Panc1 (cell line): ENCODE data around the gene TTC28. TPM values are rescaled to one million over a fixed set of nuclear protein-coding genes. Genes with fewer than 3 reads are reported as not detected.

Source experiments
- ATAC-seq: fragments of 200-7000 bp; cut with Tn5 transposase; 2 replicates; pipeline ENCODE4 v1.9.1; 2020; ENCODE audit warnings: mild to moderate bottlenecking, moderate library complexity
- BruUV-seq: library from RNA; stranded (reverse); fragments of 400-500 nt; replicated peaks from 2 replicates; lab custom pipeline; 2021; lab: Mats Ljungman, UMichigan
- CTCF ChIA-PET: fragments of 300-600 bp; sonication (Branson Sonifier 250); formaldehyde crosslinking; loops from one replicate; lab custom pipeline; 2022; ENCODE audit warnings: antibody characterized with exemption; lab: Charles Lee
- POLR2A ChIA-PET: fragments of 300-600 bp; sonication (Branson Sonifier 250); formaldehyde crosslinking; loops from one replicate; lab custom pipeline; 2022; ENCODE audit warnings: antibody characterized with exemption; lab: Charles Lee
- DNase-seq: peaks from one replicate; pipeline ENCODE4 v3.0.0-alpha.2; 2010; ENCODE audit warnings: low read depth, low spot score
- H3K27ac ChIP-seq: 2 replicates; pipeline ENCODE4 v1.5.1; 2011; ENCODE audit warnings: mild to moderate bottlenecking, low read length, inconsistent platforms
- H3K27me3 ChIP-seq: fragments of 200-500 bp; sonication (Bioruptor generic); 2 replicates; pipeline ENCODE4 v1.6.0; 2014; ENCODE audit warnings: low read length, inconsistent platforms; ENCODE audit not compliant: control insufficient read depth, insufficient read depth
- H3K36me3 ChIP-seq: fragments of 200-500 bp; sonication (Bioruptor generic); 2 replicates; pipeline ENCODE4 v1.5.1; 2014; ENCODE audit warnings: inconsistent platforms, mild to moderate bottlenecking, low read length, moderate library complexity; ENCODE audit not compliant: control insufficient read depth, insufficient read depth
- H3K4me1 ChIP-seq: 2 replicates; pipeline ENCODE4 v1.5.1; 2011; ENCODE audit warnings: inconsistent platforms, mild to moderate bottlenecking, low read length, moderate library complexity; ENCODE audit not compliant: control insufficient read depth, insufficient read depth
- H3K4me3 ChIP-seq, 2 experiments: 2 replicates each; pipeline ENCODE4 v1.5.1; 2011 to 2012; ENCODE audit warnings: low read depth in 2 of 2, low read length in 2 of 2, mild to moderate bottlenecking in 2 of 2, inconsistent platforms in 1 of 2, moderate library complexity in 1 of 2
- H3K9me3 ChIP-seq: fragments of 200-500 bp; sonication (Bioruptor generic); 2 replicates; pipeline ENCODE4 v1.5.1; 2014; ENCODE audit warnings: low read depth, mild to moderate bottlenecking, inconsistent platforms, low read length, moderate library complexity; ENCODE audit not compliant: control insufficient read depth, insufficient read depth
- POLR2AphosphoS5 ChIP-seq: IDR thresholded peaks from 2 replicates; pipeline ENCODE4 v1.6.1; 2012; ENCODE audit warnings: mild to moderate bottlenecking, low read depth, low read length, moderate library complexity
- SIN3A ChIP-seq: IDR thresholded peaks from 2 replicates; pipeline ENCODE4 v1.6.1; 2012; ENCODE audit warnings: low read depth, mild to moderate bottlenecking, low read length, moderate library complexity, borderline replicate concordance; ENCODE audit not compliant: insufficient read depth
- TCF7L2 ChIP-seq: IDR thresholded peaks from 2 replicates; pipeline ENCODE4 v1.6.1; 2011; ENCODE audit warnings: mild to moderate bottlenecking, low read depth, low read length, inconsistent platforms
- in situ Hi-C: cut with HindIII; loops from 2 replicates; pipeline ENCODE4 v1.10.0; 2016; ENCODE audit warnings: low sequenced_read_pairs, low pct_unique_long_range_greater_than_20kb
- intact Hi-C: fragments of 100-400 bp; cut with micrococcal nuclease; formaldehyde crosslinking; loops from one replicate; pipeline ENCODE4 v1.10.0; 2022; ENCODE audit not compliant: unreplicated experiment
- total RNA-seq: library from RNA; stranded (reverse); gene quantifications from one replicate; pipeline ENCODE4 v1.2.1, GENCODE V29; 2021; ENCODE audit not compliant: unreplicated experiment
- TF ChIP-seq, protein P1 (sequence below): fragments of 450-650 bp; IDR thresholded peaks from 2 replicates; pipeline ENCODE4 v1.5.1; 2017; ENCODE audit warnings: mild to moderate bottlenecking
- TF ChIP-seq, protein P2 (sequence below), 2 experiments: IDR thresholded peaks; 2 replicates each; pipeline ENCODE4 v1.6.1; 2011 to 2012; ENCODE audit warnings: low read depth in 2 of 2, control low read depth in 1 of 2, low read length in 1 of 2, mild to moderate bottlenecking in 1 of 2, moderate library complexity in 1 of 2; ENCODE audit not compliant: insufficient read depth in 1 of 2

Gene TTC28
- total RNA-seq, 1 experiment from 2014 or later = 24.8 TPM

DNA sequence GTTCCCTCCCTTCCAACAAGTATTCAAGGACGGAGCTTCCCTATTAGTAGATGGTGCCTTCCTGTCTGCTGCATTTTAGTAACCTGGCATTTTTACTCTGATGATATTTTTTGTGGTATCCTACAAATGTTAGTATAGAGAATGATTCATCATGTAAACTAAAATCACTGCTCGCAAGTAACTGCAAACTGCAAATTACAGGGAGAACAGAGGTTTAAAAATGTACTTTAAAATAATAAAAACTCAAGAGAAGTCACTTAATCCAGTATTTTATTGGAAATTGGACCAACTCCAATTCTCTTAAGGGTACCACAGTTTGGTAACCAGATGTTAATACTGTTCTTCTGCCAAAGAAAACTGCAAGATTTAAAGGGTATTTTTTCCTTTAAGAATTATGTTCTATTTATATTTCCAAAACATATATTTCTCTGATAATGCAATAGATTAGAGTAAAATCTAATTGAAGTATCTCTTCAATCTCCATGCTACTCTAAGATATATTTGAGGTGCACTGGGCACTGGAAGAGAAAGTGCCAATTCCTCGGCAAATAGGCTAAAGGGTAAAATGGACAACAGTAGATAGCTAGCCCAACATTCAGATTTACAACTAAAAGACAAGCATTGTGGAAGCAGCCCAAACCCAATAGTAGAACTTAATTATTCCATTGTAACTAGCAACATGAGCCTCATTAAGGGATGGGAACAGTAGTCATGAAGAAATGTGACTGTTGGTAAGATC lies 298.0 kb downstream of the TTC28 start:
- intact Hi-C loops (no loop called here), in situ Hi-C loops (no loop called here)
- POLR2A ChIA-PET = no interaction called here
- Histone ChIP-seq H3K4me1 (no peaks in the 10 kb centered on the region), H3K27ac (no peak overlapping the region), H3K4me3 (no peak overlapping the region), H3K27me3 (no peaks in the 10 kb centered on the region), H3K9me3 (no peaks in the 10 kb centered on the region), H3K36me3 (no peaks in the 10 kb centered on the region)
- ATAC-seq (no peak), DNase-seq (no peak)
- no TSS peak for BruUV-seq
- CTCF ChIA-PET = no interaction called here
- TF ChIP-seq TCF7L2 = no peak
- TF ChIP-seq, protein P1, sequence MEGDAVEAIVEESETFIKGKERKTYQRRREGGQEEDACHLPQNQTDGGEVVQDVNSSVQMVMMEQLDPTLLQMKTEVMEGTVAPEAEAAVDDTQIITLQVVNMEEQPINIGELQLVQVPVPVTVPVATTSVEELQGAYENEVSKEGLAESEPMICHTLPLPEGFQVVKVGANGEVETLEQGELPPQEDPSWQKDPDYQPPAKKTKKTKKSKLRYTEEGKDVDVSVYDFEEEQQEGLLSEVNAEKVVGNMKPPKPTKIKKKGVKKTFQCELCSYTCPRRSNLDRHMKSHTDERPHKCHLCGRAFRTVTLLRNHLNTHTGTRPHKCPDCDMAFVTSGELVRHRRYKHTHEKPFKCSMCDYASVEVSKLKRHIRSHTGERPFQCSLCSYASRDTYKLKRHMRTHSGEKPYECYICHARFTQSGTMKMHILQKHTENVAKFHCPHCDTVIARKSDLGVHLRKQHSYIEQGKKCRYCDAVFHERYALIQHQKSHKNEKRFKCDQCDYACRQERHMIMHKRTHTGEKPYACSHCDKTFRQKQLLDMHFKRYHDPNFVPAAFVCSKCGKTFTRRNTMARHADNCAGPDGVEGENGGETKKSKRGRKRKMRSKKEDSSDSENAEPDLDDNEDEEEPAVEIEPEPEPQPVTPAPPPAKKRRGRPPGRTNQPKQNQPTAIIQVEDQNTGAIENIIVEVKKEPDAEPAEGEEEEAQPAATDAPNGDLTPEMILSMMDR = no peak
- TF ChIP-seq SIN3A = no peak

DNA sequence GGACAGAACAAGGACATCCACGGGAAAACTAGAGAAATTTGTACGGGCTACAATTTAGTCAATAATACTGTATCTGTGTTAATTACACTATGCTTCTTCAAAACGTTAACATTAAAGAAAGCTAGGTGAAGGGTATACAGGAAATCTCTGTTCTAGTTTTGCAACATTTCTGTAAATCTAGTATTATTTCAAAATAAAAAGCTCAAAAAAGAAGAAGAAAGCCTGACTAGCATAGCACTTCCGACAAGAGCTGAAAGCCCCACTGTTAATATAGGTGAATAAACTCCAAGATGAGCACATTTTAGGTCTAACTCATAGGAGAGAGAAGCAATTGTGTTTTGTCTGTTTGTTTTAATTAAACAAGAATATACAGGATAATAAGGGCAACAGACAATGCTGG lies 299.7 kb downstream of the TTC28 start:
- Histone ChIP-seq H3K4me3 (no peak overlapping the region), H3K27me3 (no peaks in the 10 kb centered on the region), H3K9me3 (no peaks in the 10 kb centered on the region), H3K27ac (no peak overlapping the region), H3K4me1 (no peaks in the 10 kb centered on the region), H3K36me3 (no peaks in the 10 kb centered on the region)
- TF ChIP-seq, protein P1 = no peak
- TF ChIP-seq, protein P2, sequence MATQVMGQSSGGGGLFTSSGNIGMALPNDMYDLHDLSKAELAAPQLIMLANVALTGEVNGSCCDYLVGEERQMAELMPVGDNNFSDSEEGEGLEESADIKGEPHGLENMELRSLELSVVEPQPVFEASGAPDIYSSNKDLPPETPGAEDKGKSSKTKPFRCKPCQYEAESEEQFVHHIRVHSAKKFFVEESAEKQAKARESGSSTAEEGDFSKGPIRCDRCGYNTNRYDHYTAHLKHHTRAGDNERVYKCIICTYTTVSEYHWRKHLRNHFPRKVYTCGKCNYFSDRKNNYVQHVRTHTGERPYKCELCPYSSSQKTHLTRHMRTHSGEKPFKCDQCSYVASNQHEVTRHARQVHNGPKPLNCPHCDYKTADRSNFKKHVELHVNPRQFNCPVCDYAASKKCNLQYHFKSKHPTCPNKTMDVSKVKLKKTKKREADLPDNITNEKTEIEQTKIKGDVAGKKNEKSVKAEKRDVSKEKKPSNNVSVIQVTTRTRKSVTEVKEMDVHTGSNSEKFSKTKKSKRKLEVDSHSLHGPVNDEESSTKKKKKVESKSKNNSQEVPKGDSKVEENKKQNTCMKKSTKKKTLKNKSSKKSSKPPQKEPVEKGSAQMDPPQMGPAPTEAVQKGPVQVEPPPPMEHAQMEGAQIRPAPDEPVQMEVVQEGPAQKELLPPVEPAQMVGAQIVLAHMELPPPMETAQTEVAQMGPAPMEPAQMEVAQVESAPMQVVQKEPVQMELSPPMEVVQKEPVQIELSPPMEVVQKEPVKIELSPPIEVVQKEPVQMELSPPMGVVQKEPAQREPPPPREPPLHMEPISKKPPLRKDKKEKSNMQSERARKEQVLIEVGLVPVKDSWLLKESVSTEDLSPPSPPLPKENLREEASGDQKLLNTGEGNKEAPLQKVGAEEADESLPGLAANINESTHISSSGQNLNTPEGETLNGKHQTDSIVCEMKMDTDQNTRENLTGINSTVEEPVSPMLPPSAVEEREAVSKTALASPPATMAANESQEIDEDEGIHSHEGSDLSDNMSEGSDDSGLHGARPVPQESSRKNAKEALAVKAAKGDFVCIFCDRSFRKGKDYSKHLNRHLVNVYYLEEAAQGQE (IDR thresholded peaks at IDR 0.05; ENCODE audit: insufficient read depth in 1 of 2, low read depth in 2 of 2, low read length in 1 of 2) = no peak
- no peak for TF ChIP-seq POLR2AphosphoS5
- no peak for TF ChIP-seq TCF7L2
- no peak for TF ChIP-seq SIN3A
- DNase-seq (no peak), ATAC-seq (no peak)
- BruUV-seq = no TSS peak
- intact Hi-C loops (no loop called here), in situ Hi-C loops (no loop called here)
- ChIA-PET CTCF (no interaction called here), POLR2A (no interaction called here)
